ENCODE measurements around the gene OR6C68. TPM values are rescaled to one million over a fixed set of nuclear protein-coding genes. Genes with fewer than 3 reads are reported as not detected.

The OR6C68 gene
- total RNA-seq: not detected in 2 replicates

GRCh38 chr12:55492078-55492477, at the start of gene OR6C68:
OR6C68 (plus strand) TSS chr12:55492378; CDS start chr12:55492378, 0 bp downstream.

GRCh38 chr12:55443776-55444175, 48.4 kb upstream of the OR6C68 start, which contains the start of gene OR6C2:
OR6C2 (plus strand) TSS chr12:55444076; CDS start chr12:55452214, 8,138 bp downstream.

GRCh38 chr12:55470088-55470829, 21.9 kb upstream of the OR6C68 start, which contains the start of gene OR6C70:
OR6C70 (minus strand) TSS chr12:55470138; CDS start chr12:55470138, 0 bp downstream.

Other genes starting within 250 kb of the OR6C68 start
- not detected in 2 replicates for gene OR6C74, start 247.8 kb upstream of the OR6C68 start, total RNA-seq
- not detected in 2 replicates for gene OR6C6, start 195.8 kb upstream of the OR6C68 start, total RNA-seq
- not detected in 2 replicates for gene OR6C1, start 178.0 kb upstream of the OR6C68 start, total RNA-seq
- not detected in 2 replicates for gene OR6C3, start 161.6 kb upstream of the OR6C68 start, total RNA-seq
- not detected in 2 replicates for gene OR6C75, start 129.4 kb upstream of the OR6C68 start, total RNA-seq
- not detected in 2 replicates for gene OR6C65, start 91.8 kb upstream of the OR6C68 start, total RNA-seq
- not detected in 2 replicates for gene OR6C76, start 66.1 kb upstream of the OR6C68 start, total RNA-seq
- gene OR6C2, start 48.3 kb upstream of the OR6C68 start, total RNA-seq: not detected in 2 replicates
- gene OR6C70, start 22.2 kb upstream of the OR6C68 start, total RNA-seq: not detected in 2 replicates
- gene OR6C4, start 57.2 kb downstream of the OR6C68 start, total RNA-seq: not detected in 2 replicates
- gene OR2AP1, start 80.1 kb downstream of the OR6C68 start, total RNA-seq: not detected in 2 replicates
- not detected in 2 replicates for gene OR10P1, start 144.5 kb downstream of the OR6C68 start, total RNA-seq
- under 0.01 and 0.14 TPM in 2 replicates for gene ITGA7, start 215.5 kb downstream of the OR6C68 start, total RNA-seq
- 55.7 and 100 TPM in 2 replicates for gene BLOC1S1, start 223.7 kb downstream of the OR6C68 start, total RNA-seq
- gene RDH5, start 228.0 kb downstream of the OR6C68 start, total RNA-seq: 0.66 and 6.2 TPM in 2 replicates
- 942 and 1,516 TPM in 2 replicates for gene CD63, start 236.6 kb downstream of the OR6C68 start, total RNA-seq